Astrocyte of the spinal cord (primary cell): ENCODE measurements around the gene ACTR6.
A peak's percentile ranks its signal among the peaks of the same experiment; 100 is the strongest.
"Not testable (repeated sequence)": the region's sequence is repeated elsewhere in the genome, so short reads cannot be mapped to it uniquely, and the experiment has no call there.

Source experiments
- DNase-seq: peaks from one replicate; pipeline ENCODE4 v3.0.0; 2011; ENCODE audit warnings: low read depth, low spot score
- H3K4me3 ChIP-seq: 2 replicates; pipeline ENCODE4 v1.5.1; 2011; ENCODE audit warnings: low read depth, mild to moderate bottlenecking, low read length, moderate library complexity
- CTCF ChIP-seq: IDR thresholded peaks from 2 replicates; pipeline ENCODE4 v1.5.1; 2012; ENCODE audit warnings: low read depth, mild to moderate bottlenecking, low read length, inconsistent platforms
- in situ Hi-C: cut with HindIII; loops from 2 replicates; pipeline ENCODE4 v1.10.0; 2017; ENCODE audit warnings: low sequenced_read_pairs

ACTR6 gene

GRCh38 chr12:100216337-100216736, 15.7 kb downstream of the ACTR6 start:
- in situ Hi-C loops, result no loop called here
- no peak for DNase-seq
- no peak overlapping the region for H3K4me3 ChIP-seq
- no peak for TF ChIP-seq CTCF

DNA sequence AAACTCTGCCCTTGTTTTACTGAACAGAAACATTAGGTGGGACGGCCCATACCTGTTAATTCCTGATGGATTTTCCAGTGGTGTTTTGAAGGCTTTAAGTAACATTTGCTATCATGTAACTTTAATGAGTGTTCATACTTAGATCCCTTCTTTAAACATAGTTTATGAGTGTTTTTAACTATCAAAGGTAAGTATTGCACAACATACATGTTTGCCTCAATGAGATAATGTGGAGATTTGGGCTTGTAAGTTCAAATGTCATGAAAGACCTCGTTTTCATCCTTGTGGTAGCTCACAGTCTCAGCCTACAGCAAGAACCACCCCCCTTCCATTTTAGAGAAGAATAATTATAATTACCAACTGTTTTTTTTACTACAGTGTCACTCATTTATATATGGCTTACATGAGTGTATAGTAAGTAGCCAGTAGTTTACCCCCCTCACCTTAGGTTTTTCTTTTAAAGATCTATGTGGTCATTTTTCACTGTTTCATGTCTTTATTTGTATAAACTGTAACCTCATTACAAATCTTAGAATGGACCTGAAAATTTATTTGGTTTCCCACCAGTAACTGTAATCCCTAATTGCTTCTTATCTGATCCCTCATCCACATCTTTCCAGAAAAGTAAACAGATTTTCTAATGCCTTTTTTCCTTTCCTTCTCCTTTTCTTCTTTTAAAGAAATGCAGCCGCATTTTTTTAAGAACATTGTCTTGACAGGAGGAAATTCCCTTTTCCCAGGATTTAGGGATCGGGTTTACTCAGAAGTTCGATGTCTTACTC, 18.9 kb downstream of the ACTR6 start:
- TF ChIP-seq CTCF, result no peak
- in situ Hi-C loops, result no loop called here
- H3K4me3 ChIP-seq, result no peak overlapping the region
- DNase-seq, result no peak

GRCh38 chr12:100221523-100221922, 20.9 kb downstream of the ACTR6 start:
- no peak overlapping the region for H3K4me3 ChIP-seq
- no peak for DNase-seq
- in situ Hi-C loops, result no loop called here
- TF ChIP-seq CTCF, result no peak

DNA sequence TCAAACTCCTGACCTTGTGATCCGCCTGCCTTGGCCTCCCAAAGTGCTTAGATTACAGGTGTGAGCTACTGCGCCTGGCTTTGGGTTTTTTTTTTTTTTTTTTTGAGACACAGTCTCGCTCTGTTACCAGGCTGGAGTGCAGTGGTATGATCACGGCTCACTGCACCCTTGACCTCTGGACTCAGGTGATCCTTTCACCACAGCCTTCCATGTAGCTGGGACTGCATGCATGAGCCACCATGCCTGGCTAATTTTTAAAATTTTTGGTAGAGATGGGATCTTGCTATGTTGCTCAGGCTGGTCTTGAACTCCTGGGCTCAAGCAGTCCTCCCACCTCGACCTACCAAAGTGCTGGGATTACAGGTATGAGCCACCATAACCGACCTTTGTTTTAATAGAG, 21.6 kb downstream of the ACTR6 start:
- in situ Hi-C loops, result not testable (repeated sequence)

GRCh38 chr12:100225491-100225890, 24.9 kb downstream of the ACTR6 start:
- no peak for DNase-seq
- TF ChIP-seq CTCF, result no peak
- no peak overlapping the region for H3K4me3 ChIP-seq
- in situ Hi-C loops, result no loop called here

More for the DNA sequence above, 21.6 kb downstream of the ACTR6 start:
- H3K4me3 ChIP-seq, DNase-seq: not testable (repeated sequence)

DNA sequence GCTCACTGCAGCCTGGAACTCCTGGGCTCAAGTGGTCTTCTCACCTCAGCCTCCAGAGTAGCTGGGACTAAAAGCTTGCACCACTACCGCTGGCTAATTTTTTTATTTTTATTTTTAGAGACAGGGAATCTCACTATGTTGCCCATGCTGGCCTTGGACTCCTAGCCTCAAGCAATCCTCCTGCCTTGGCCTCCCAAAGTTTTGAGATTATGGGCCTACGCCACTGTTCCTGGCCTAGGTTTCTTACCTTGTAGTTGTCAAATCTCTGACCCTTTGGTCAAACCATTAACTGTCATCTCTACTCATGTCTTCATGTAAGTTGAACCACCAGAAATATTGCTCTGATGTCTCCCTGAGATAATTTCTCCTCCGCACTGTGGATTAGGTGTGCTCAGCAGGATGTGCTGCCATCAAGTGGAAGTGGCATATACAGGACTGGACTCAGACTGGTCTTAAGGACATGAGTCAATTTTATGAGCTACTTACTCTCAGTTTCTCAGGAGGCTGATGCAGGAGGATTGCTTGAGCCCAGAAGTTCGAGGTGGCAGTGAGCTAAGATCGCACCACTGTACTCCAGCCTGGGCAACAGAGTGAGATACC, 28.5 kb downstream of the ACTR6 start:
- in situ Hi-C loops, result no loop called here
- peak; percentile 12 for TF ChIP-seq CTCF
- DNase-seq, result no peak
- H3K4me3 ChIP-seq, result no peak overlapping the region

DNA sequence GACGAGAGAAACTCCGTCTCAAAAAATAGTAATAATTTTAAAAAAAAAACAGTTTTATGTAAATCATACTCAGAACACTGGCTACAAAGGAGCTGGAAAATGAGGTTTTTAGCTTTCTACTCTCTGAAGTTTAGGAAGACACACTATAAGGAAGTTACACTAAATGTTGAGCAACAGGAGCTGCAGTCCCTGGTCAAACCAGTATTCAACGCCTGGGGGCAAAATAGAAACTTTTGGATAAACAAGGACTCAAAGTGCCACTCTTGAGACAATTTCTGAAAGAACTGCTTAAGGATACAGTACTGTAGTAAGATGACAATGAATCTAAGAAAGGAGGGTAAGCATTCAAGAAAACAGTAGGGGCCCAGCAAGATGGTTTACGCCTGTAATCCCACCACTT, 29.3 kb downstream of the ACTR6 start:
- H3K4me3 ChIP-seq, result no peak overlapping the region
- in situ Hi-C loops, result no loop called here
- DNase-seq, result no peak
- TF ChIP-seq CTCF, result no peak

DNA sequence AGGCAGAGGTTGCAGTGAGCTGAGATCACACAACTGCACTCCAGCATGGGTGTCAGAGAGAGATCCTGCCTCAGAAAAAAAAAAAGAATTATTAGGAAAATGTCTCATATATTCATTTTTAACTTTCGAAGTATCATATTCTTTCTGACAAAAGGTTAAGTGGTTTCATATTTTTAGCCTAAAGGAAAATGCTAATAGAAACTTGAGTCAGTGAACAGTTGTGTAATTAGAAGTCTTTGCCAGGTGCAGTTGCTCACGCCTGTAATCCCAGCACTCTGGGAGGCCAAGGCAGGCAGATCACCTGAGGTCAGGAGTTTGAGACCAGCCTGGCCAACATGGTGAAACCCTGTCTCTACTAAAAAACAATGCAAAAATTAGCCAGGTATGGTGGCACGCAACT, 31.3 kb downstream of the ACTR6 start:
- DNase-seq, in situ Hi-C loops: not testable (repeated sequence)

More for the DNA sequence above, 31.3 kb downstream of the ACTR6 start:
- not testable (repeated sequence) for H3K4me3 ChIP-seq
